Gastrocnemius medialis (tissue), 4 donors: ENCODE measurements around the gene MRNIP. TPM values are rescaled to one million over a fixed set of nuclear protein-coding genes. Genes with fewer than 3 reads are reported as not detected.
A peak's percentile ranks its signal among the peaks of the same experiment; 100 is the strongest.

Source experiments
- ATAC-seq, 2 donors: fragments of 150-250 bp; one replicate each; pipeline ENCODE4 v1.9.1; 2016
- DNase-seq, 2 donors: peaks; one replicate each; pipeline ENCODE4 v3.0.0-alpha.2; 2019
- H3K27ac ChIP-seq, 4 donors: fragments of 200-600 bp; sonication (generic); 1 replicate in 1 of 4; 2 replicates in 3 of 4; pipeline ENCODE4 v1.5.1; 2016 to 2018; ENCODE audit warnings: mild to moderate bottlenecking in 2 of 4, moderate library complexity in 1 of 4
- H3K27me3 ChIP-seq, 3 donors: fragments of 200-600 bp; sonication (generic) in 2 of 3; 1 replicate in 1 of 3; 2 replicates in 2 of 3; pipeline versions ENCODE4 v1.5.1 to v1.6.0; 2016 to 2019; ENCODE audit warnings: mild to moderate bottlenecking in 1 of 3, moderate library complexity in 1 of 3
- H3K36me3 ChIP-seq, 2 donors: fragments of 200-600 bp; sonication (generic) in 1 of 2; one replicate each; pipeline ENCODE4 v1.5.1; 2017 to 2018
- H3K4me1 ChIP-seq, 2 donors: fragments of 200-600 bp; sonication (generic) in 1 of 2; one replicate each; pipeline ENCODE4 v1.5.1; 2016 to 2017; ENCODE audit warnings: mild to moderate bottlenecking in 2 of 2
- H3K4me3 ChIP-seq, 4 donors: fragments of 200-600 bp; sonication (generic) in 3 of 4; 1 replicate in 1 of 4; 2 replicates in 3 of 4; pipeline ENCODE4 v1.5.1; 2016 to 2019; ENCODE audit warnings: mild to moderate bottlenecking in 2 of 4
- H3K9me3 ChIP-seq, 3 donors: fragments of 200-600 bp; sonication (generic) in 2 of 3; 1 replicate in 1 of 3; 2 replicates in 2 of 3; pipeline ENCODE4 v1.5.1; 2016 to 2019
- POLR2A ChIP-seq, 2 donors: fragments of 450-650 bp; IDR thresholded peaks; one replicate each; pipeline ENCODE4 v1.6.1; 2017; ENCODE audit warnings: antibody characterized with exemption in 2 of 2, mild to moderate bottlenecking in 2 of 2, moderate library complexity in 2 of 2
- in situ Hi-C, 4 donors: fragments of 200-750 bp; cut with MboI; loops; one replicate each; pipeline versions ENCODE4 v1.15.0 to v1.8.0; 2017; ENCODE audit warnings: low sequenced_read_pairs in 4 of 4
- intact Hi-C: fragments of 100-400 bp; cut with DNase I; formaldehyde crosslinking; loops from one replicate; pipeline ENCODE4 v1.15.1; 2023; ENCODE audit warnings: low total_unique reads
- total RNA-seq, 4 donors: library from RNA; depleted of rRNA; stranded (reverse); fragments of >200 nt; gene quantifications; one replicate each; pipeline versions ENCODE4 v1.1.0 to v1.2.3, GENCODE V29; 2016
- TF ChIP-seq, protein P1 (sequence below), 5 experiments: fragments of 450-650 bp in 3 of 5; fragments of 200-600 bp in 2 of 5; sonication (generic) in 2 of 5; IDR thresholded peaks in 4 of 5; conservative IDR thresholded peaks in 1 of 5; 1 replicate in 4 of 5; 2 replicates in 1 of 5; pipeline ENCODE4 v1.5.1; 2016 to 2019; ENCODE audit warnings: antibody characterized with exemption in 5 of 5, mild to moderate bottlenecking in 3 of 5, moderate library complexity in 3 of 5

The MRNIP gene
- total RNA-seq, 4 donors from 2014 or later: 2.9 to 16.1 (median 8.3) TPM

DNA sequence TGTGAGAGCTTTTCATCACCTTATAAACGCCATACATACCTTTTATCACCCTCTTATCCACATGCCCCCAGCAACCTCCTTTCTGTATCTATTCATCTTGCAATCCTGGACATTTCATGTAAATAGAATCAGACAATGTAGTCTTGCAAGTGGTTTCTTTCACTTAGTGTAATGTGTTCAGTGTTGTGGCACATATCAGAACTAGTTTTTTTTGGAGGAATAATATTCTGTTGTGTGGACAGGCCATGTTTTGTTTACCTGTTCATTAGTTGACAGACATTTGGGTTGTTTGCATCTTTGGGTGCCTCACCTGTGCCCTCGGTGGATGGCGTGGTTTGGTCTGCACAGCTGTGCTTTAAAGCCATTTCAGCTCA lies 36.6 kb downstream of the MRNIP start:
- peak overlapping the region; percentile 95 to 100 (median 99) for H3K27ac ChIP-seq
- no peaks in the 10 kb centered on the region for H3K27me3 ChIP-seq
- peaks cover 0 to 51% of the 10 kb centered on the region in 2 donors for H3K36me3 ChIP-seq
- H3K9me3 ChIP-seq: no peaks in the 10 kb centered on the region
- TF ChIP-seq POLR2A (IDR thresholded peaks at IDR 0.05): no peak
- TF ChIP-seq, protein P1, sequence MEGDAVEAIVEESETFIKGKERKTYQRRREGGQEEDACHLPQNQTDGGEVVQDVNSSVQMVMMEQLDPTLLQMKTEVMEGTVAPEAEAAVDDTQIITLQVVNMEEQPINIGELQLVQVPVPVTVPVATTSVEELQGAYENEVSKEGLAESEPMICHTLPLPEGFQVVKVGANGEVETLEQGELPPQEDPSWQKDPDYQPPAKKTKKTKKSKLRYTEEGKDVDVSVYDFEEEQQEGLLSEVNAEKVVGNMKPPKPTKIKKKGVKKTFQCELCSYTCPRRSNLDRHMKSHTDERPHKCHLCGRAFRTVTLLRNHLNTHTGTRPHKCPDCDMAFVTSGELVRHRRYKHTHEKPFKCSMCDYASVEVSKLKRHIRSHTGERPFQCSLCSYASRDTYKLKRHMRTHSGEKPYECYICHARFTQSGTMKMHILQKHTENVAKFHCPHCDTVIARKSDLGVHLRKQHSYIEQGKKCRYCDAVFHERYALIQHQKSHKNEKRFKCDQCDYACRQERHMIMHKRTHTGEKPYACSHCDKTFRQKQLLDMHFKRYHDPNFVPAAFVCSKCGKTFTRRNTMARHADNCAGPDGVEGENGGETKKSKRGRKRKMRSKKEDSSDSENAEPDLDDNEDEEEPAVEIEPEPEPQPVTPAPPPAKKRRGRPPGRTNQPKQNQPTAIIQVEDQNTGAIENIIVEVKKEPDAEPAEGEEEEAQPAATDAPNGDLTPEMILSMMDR (IDR thresholded peaks at IDR 0.05 in 4 of 5, conservative IDR thresholded peaks at IDR 0.05 in 1 of 5): no peak
- in situ Hi-C loops: no loop called here
- H3K4me3 ChIP-seq: peak overlapping the region; percentile 89 to 97 (median 94)
- no peak for ATAC-seq
- intact Hi-C loops: no loop called here
- DNase-seq: no peak
- peaks cover 65 to 68% of the 10 kb centered on the region in 2 donors for H3K4me1 ChIP-seq

- intact Hi-C loops (loop anchor here (1.0 kb wide), 1 partner anchor 37 kb away; the partner anchor contains the start of gene MRNIP), in situ Hi-C loops (no loop called here)
- ATAC-seq (peak; percentile 50 to 51), DNase-seq (peak; percentile 97 to 98)
- peak overlapping the region; percentile 95 to 100 (median 99) for H3K27ac ChIP-seq
- H3K27me3 ChIP-seq: no peaks in the 10 kb centered on the region
- H3K4me1 ChIP-seq: peaks cover 63 to 65% of the 10 kb centered on the region in 2 donors
- peaks cover 0 to 45% of the 10 kb centered on the region in 2 donors for H3K36me3 ChIP-seq
- H3K9me3 ChIP-seq: no peaks in the 10 kb centered on the region
- peak; percentile 77 to 90 for TF ChIP-seq POLR2A (IDR thresholded peaks at IDR 0.05)
- TF ChIP-seq, protein P1 (IDR thresholded peaks at IDR 0.05 in 4 of 5, conservative IDR thresholded peaks at IDR 0.05 in 1 of 5): peak in 2 of 5 experiments; percentile 8 to 13
- H3K4me3 ChIP-seq: peak overlapping the region; percentile 89 to 97 (median 94)
Observed at GRCh38 chr5:179821298-179822058, 37.1 kb downstream of the MRNIP start.

DNA sequence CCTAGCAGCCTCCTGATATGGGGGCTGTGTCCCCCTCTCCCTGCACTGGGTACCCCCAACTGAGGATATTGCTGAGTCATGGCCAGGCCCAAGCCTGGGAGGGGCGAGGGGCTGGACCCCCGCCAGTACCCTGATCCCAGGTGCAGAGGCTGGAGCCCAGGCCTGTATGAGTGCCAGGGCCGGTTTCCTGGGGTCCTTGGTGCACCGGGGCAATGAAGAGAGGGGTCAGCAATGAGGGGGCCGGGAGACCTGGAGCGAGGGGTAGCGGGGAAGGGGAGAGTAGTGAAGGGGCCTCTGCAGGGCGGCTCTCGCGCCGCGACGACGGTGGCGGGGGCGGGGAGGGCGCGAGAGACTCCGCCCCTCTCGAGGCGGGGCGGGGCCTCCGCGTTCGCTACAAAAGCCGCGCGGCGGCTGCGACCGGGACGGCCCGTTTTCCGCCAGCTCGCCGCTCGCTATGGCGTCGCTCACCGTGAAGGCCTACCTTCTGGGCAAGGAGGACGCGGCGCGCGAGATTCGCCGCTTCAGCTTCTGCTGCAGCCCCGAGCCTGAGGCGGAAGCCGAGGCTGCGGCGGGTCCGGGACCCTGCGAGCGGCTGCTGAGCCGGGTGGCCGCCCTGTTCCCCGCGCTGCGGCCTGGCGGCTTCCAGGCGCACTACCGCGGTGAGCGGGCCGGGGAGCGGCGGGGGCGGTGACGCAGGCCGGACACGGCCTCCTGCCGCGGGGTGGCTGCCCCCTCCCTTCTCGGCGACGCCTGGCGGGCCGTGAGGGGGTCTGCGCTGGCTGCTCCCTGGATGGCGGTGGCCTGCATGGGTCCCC lies 37.9 kb downstream of the MRNIP start, which contains the start of gene SQSTM1:
SQSTM1 (plus strand) TSS at position 423 of the 815 bp plus-strand sequence; CDS start at position 455, 32 bp downstream.
- H3K9me3 ChIP-seq: no peaks in the 10 kb centered on the region
- ATAC-seq: peak; percentile 42 to 47
- peaks cover 0 to 37% of the 10 kb centered on the region in 2 donors for H3K36me3 ChIP-seq
- H3K4me3 ChIP-seq: peak within 1 kb of the TSS; percentile 89 to 97 (median 94)
- intact Hi-C loops: loop anchor here (1.0 kb wide), 2 partner anchors 38 to 197 kb away; partner anchors contain the start of genes HNRNPH1 and MRNIP
- peaks cover 55 to 65% of the 10 kb centered on the region in 2 donors for H3K4me1 ChIP-seq
- peak within 1 kb of the TSS; percentile 95 to 100 (median 99) for H3K27ac ChIP-seq
- TF ChIP-seq, protein P1 (IDR thresholded peaks at IDR 0.05 in 4 of 5, conservative IDR thresholded peaks at IDR 0.05 in 1 of 5): peak in 2 of 5 experiments; percentile 31 to 51
- peak; percentile 99 for TF ChIP-seq POLR2A (IDR thresholded peaks at IDR 0.05)
- in situ Hi-C loops: no loop called here
- peak; percentile 66 to 78 for DNase-seq
- H3K27me3 ChIP-seq: no peaks in the 10 kb centered on the region

GRCh38 chr5:179820127-179820482 lies 38.5 kb downstream of the MRNIP start:
- Histone ChIP-seq H3K4me1 (peaks cover 51 to 65% of the 10 kb centered on the region in 2 donors), H3K9me3 (no peaks in the 10 kb centered on the region), H3K36me3 (peaks cover 0 to 32% of the 10 kb centered on the region in 2 donors), H3K4me3 (peak overlapping the region; percentile 89 to 97 (median 94)), H3K27ac (peak overlapping the region; percentile 95 to 100 (median 99)), H3K27me3 (no peaks in the 10 kb centered on the region)
- no peak for TF ChIP-seq POLR2A (IDR thresholded peaks at IDR 0.05)
- TF ChIP-seq, protein P1 (IDR thresholded peaks at IDR 0.05 in 4 of 5, conservative IDR thresholded peaks at IDR 0.05 in 1 of 5): no peak
- intact Hi-C loops (loop anchor here (1.0 kb wide), 1 partner anchor 197 kb away; the partner anchor contains the start of gene HNRNPH1), in situ Hi-C loops (no loop called here)
- ATAC-seq (peak; percentile 7 to 8), DNase-seq (no peak)
